ENCODE data around the gene TACC2.

TACC2 gene

GRCh38 chr10:122154545-122155366 lies 165.8 kb downstream of the TACC2 start:
- Histone ChIP-seq H3K4me3 (ENCODE audit: insufficient read depth, low read length, poor library complexity, severe bottlenecking) (no peak overlapping the region), H3K9ac (ENCODE audit: low read length) (no peak overlapping the region), H3K9me3 (ENCODE audit: insufficient read depth, low read length) (no peaks in the 10 kb centered on the region), H3K4me2 (ENCODE audit: low read depth, low read length, poor library complexity, severe bottlenecking) (no peak overlapping the region), H3K9me2 (replicated peaks; ENCODE audit: insufficient read depth, low read length) (no peaks in the 10 kb centered on the region), H3K27ac (ENCODE audit: low read depth, low read length) (no peak overlapping the region), H2AFZ (ENCODE audit: low read depth, low read length, severe bottlenecking) (no peak overlapping the region), H3F3A (ENCODE audit: insufficient read depth) (no peaks in the 10 kb centered on the region), H4K20me1 (ENCODE audit: low read depth, low read length) (no peaks in the 10 kb centered on the region), H3K36me3 (ENCODE audit: low read length) (no peaks in the 10 kb centered on the region), H3K79me2 (ENCODE audit: insufficient read depth, low read length) (no peaks in the 10 kb centered on the region), H3K27me3 (ENCODE audit: low read length) (no peaks in the 10 kb centered on the region)
- TF ChIP-seq EZH2phosphoT487 (conservative IDR thresholded peaks at IDR 0.05; ENCODE audit: low read length), result no peak
- TF ChIP-seq, protein P1, sequence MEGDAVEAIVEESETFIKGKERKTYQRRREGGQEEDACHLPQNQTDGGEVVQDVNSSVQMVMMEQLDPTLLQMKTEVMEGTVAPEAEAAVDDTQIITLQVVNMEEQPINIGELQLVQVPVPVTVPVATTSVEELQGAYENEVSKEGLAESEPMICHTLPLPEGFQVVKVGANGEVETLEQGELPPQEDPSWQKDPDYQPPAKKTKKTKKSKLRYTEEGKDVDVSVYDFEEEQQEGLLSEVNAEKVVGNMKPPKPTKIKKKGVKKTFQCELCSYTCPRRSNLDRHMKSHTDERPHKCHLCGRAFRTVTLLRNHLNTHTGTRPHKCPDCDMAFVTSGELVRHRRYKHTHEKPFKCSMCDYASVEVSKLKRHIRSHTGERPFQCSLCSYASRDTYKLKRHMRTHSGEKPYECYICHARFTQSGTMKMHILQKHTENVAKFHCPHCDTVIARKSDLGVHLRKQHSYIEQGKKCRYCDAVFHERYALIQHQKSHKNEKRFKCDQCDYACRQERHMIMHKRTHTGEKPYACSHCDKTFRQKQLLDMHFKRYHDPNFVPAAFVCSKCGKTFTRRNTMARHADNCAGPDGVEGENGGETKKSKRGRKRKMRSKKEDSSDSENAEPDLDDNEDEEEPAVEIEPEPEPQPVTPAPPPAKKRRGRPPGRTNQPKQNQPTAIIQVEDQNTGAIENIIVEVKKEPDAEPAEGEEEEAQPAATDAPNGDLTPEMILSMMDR (IDR thresholded peaks at IDR 0.05; ENCODE audit: insufficient read depth, low read length, poor library complexity, severe bottlenecking), result no peak

DNA sequence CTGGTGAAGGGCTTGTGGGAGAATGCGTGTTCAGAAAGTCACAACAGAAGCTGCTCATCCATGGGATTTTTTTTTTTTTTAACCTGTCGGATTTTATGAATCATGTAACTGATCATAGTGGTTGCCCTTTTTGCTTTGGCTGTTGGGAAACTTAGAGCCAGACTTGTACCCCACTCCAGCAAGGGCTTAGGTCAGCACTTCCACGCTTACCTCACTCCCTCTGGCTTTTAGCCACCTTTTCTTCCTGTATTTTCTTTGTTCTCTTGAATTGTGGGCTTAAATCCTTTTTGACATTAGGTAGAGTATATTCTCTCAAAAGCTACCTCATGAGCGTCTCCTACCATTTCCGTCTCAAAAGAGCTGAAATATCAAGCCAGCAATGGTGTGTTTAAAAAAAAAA lies 168.5 kb downstream of the TACC2 start:
- Histone ChIP-seq H3K9ac (ENCODE audit: low read length) (no peak overlapping the region), H4K20me1 (ENCODE audit: low read depth, low read length) (no peaks in the 10 kb centered on the region)

DNA sequence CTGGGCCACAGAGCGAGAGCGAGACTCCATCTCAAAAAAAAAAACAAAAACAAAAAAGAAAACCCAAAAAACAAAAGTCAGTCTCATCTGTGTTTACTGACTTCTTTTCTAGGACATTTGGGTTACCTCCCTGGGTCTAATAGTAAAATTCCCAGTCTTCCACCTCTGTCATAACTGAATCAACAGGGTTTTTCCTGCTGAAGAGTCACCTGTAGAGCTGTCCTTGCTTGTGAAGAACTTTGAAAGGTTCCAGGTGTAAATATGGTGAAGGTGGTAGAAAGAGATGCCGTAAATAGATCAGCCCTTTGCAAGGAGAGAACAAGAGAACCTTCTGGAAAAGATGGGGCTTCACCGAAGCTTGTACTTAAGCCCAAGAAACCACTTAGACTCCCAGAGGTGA lies 169.4 kb downstream of the TACC2 start:
- no peaks in the 10 kb centered on the region for H3F3A ChIP-seq (ENCODE audit: insufficient read depth)
- H3K27me3 ChIP-seq (ENCODE audit: low read length), result no peaks in the 10 kb centered on the region
- H3K4me3 ChIP-seq (ENCODE audit: insufficient read depth, low read length, poor library complexity, severe bottlenecking), result no peak overlapping the region
- no peak for TF ChIP-seq EZH2phosphoT487 (conservative IDR thresholded peaks at IDR 0.05; ENCODE audit: low read length)
- TF ChIP-seq, protein P1 (IDR thresholded peaks at IDR 0.05; ENCODE audit: insufficient read depth, low read length, poor library complexity, severe bottlenecking), result no peak
- H3K4me2 ChIP-seq (ENCODE audit: low read depth, low read length, poor library complexity, severe bottlenecking), result no peak overlapping the region
- H3K9ac ChIP-seq (ENCODE audit: low read length), result no peak overlapping the region
- no peaks in the 10 kb centered on the region for H3K9me2 ChIP-seq (replicated peaks; ENCODE audit: insufficient read depth, low read length)
- H3K79me2 ChIP-seq (ENCODE audit: insufficient read depth, low read length), result no peaks in the 10 kb centered on the region
- no peak overlapping the region for H3K27ac ChIP-seq (ENCODE audit: low read depth, low read length)
- no peak overlapping the region for H2AFZ ChIP-seq (ENCODE audit: low read depth, low read length, severe bottlenecking)
- no peaks in the 10 kb centered on the region for H3K36me3 ChIP-seq (ENCODE audit: low read length)
- H3K9me3 ChIP-seq (ENCODE audit: insufficient read depth, low read length), result no peaks in the 10 kb centered on the region
- no peaks in the 10 kb centered on the region for H4K20me1 ChIP-seq (ENCODE audit: low read depth, low read length)

More for the DNA sequence above, 168.5 kb downstream of the TACC2 start:
- Histone ChIP-seq H3K9me2 (replicated peaks; ENCODE audit: insufficient read depth, low read length) (no peaks in the 10 kb centered on the region), H3K4me3 (ENCODE audit: insufficient read depth, low read length, poor library complexity, severe bottlenecking) (no peak overlapping the region), H3K27me3 (ENCODE audit: low read length) (no peaks in the 10 kb centered on the region), H3F3A (ENCODE audit: insufficient read depth) (no peaks in the 10 kb centered on the region), H2AFZ (ENCODE audit: low read depth, low read length, severe bottlenecking) (no peak overlapping the region), H3K4me2 (ENCODE audit: low read depth, low read length, poor library complexity, severe bottlenecking) (no peak overlapping the region), H3K9me3 (ENCODE audit: insufficient read depth, low read length) (no peaks in the 10 kb centered on the region), H3K79me2 (ENCODE audit: insufficient read depth, low read length) (no peaks in the 10 kb centered on the region), H3K36me3 (ENCODE audit: low read length) (no peaks in the 10 kb centered on the region), H3K27ac (ENCODE audit: low read depth, low read length) (no peak overlapping the region)
- no peak for TF ChIP-seq EZH2phosphoT487 (conservative IDR thresholded peaks at IDR 0.05; ENCODE audit: low read length)
- TF ChIP-seq, protein P1 (IDR thresholded peaks at IDR 0.05; ENCODE audit: insufficient read depth, low read length, poor library complexity, severe bottlenecking), result no peak
